HG03139 (cell line): ENCODE results near the gene NFATC2.

Experiments used
- ATAC-seq: cut with Tn5 transposase; IDR thresholded peaks from one replicate; pipeline ENCODE4 v1.9.1; 2021; ENCODE audit not compliant: unreplicated experiment

Gene NFATC2

DNA sequence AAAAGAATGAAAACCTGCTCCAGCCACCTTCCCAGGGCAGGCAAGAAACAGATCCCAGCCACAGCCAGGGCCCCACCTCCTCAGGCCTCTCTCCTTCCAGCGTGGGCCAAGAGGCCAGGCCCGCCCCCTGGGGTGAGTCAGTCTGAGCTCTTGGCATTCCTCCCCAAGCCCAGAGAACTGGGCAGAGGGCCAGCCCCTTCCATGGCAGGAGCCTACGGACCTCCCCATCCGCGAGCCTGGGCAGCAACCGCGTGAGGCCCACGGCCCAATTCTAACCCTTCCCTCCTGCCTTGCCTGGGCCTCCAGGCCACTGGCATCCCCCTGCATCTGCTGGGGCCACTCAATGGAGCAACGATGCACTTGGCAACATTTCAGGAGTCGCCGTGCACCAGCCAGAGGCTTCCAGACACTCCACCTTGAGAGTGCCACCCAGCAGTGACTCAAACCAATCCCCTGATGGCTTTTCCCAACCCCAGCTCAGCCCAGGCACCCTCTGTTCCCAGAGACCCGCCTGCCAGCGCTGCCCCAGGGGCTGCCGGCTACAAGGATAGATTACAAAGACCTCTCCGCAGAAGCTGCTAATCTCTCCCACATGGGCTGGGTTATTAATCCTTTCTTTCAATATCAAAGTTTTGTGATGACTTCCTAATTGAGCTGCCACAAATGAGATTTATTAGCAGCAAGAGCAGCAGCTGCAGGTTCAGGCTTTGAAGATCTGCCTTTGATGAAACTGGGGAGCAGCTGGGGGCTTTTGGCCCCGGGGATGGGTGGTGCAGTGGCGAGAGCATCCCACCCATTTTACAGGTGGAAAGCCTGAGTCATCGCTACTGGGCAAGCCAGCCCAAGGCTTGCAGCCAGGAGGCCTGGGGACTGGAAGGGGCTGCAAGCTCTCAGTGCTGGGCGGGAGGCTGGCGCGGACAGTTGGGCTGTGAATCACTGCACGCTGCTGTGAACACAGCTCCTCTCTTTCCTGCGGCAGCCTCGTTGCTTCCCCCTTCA lies 85.7 kb downstream of the NFATC2 start:
- ATAC-seq, result no peak

DNA sequence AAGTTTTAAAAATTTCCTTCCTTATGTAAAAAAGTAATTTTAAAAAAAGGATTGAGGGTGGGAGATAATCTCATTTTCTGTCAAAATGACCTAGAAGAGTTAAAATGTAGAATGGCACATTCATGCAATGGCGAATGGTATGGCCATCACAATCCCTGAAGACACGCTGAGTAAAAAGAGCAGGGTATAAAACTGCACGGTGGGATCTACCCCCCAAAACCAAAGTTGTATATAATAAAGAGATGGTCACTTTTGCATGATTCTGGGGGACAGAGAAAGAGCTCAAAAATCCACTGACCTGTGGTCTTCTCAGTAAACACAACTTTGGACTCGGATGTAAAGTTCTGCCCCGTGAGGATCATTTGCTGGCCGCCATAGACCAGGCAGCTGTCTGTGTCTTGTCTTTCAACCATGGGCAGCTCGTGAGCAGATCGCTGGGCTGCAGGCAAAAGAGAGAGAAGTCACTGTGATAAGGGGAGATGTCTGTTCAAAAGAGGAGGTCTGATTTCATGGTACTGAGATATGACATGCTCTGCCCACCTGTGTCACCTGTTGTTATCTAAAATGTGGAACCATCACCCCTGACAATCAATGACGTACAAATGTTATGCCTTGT lies 88.2 kb downstream of the NFATC2 start:
- no peak for ATAC-seq

DNA sequence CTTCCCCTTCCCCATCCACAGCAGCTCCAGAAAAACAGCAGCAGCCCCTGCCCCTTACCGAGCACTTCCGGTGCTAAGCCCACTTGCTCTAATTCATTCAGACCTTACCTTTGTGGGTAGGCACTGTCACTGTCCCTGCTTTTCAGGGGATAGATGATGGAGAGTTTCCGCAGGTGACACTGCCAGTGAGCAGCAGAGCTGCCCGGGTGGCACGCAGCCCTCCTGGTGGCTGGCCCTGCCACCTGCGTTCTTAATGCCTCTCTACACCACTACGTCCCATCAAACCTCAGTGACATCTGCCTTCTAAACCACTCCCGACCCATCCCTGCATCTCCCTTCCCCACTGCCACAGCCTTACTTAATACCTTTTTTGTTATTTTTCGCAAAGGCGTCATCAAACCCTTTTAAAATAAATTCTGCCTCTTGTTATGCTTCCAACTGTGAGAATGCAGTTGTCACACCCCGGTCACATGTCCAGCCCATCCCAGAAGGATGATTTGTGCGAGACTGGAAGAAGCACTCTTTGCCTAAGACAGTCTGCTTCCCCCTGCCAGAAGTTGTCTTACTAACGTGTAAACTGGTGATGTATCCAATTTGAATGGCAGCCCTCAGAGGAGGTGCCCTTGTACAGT lies 89.7 kb downstream of the NFATC2 start:
- ATAC-seq, result no peak

GRCh38 chr20:51452091-51452613 lies 90.4 kb downstream of the NFATC2 start:
- no peak for ATAC-seq

DNA sequence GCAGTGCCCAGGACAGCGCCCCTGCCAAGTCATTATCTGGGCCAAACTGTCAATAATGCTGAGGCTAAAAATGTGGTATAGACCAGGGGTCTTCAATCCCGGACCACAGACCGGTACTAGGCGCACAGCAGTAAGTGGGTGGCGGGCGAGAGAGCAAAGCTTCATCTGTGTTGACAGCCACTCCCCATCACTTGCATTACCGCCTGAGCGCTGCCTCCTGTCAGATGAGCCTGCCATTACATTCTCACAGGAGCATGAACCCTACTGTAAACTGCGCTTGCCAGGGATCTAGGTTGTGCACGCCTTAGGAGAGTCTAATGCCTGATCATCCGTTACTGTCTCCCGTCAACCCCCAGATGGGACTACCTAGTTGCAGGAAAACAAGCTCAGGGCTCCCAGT lies 91.0 kb downstream of the NFATC2 start:
- ATAC-seq, result no peak

DNA sequence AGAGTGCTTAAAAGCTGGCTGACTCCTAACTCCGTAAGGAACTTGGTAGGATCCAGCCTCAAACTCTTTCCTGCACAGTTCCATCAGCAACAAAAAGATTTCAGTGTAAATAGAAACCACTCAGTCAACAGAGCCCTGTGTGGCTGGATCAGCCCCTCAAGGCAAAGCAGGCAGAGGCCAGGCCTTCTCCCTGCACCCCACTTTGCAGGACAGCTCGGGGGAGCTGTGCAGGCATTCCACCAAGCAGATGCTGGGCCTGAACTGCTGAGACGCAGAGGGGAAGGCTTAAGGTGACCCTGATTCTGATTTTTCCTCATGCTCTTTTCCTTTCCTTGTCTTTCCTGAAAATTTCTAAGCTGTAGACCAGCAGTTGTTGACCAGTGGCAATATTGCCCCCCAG lies 91.5 kb downstream of the NFATC2 start:
- ATAC-seq, result no peak

- ATAC-seq, result no peak
These were observed 92.3 kb downstream of the NFATC2 start for GRCh38 chr20:51450221-51450712.

GRCh38 chr20:51449498-51450220 lies 92.9 kb downstream of the NFATC2 start:
- no peak for ATAC-seq

- no peak for ATAC-seq
These were observed 94.8 kb downstream of the NFATC2 start for GRCh38 chr20:51447765-51448148.

- ATAC-seq, result no peak
These were observed 95.3 kb downstream of the NFATC2 start for GRCh38 chr20:51447097-51447764.

- ATAC-seq, result no peak
These were observed 95.9 kb downstream of the NFATC2 start for GRCh38 chr20:51446656-51447055.

DNA sequence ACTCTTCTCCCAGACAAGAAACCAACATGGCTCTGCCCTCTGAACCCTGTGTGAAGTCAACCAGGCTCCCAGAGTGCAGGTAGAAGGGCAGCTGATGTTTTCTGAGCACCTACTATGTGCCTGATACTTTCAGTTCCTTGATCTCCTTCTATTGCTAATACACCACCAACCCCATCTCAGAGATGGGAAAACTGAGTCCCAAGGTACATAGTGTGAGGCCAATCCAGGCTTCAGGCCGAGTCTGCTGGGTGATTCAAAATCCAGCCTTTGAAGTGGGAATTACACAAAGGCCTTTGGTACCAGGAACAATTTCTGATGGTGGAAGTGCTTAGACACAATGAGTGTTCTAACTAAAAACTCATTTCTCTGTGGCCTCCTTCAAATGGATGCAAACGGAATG lies 96.3 kb downstream of the NFATC2 start:
- no peak for ATAC-seq

- no peak for ATAC-seq
These were observed 96.9 kb downstream of the NFATC2 start for GRCh38 chr20:51445591-51445990.

GRCh38 chr20:51444922-51445438 lies 97.5 kb downstream of the NFATC2 start:
- no peak for ATAC-seq

- ATAC-seq, result no peak
These were observed 98.1 kb downstream of the NFATC2 start for GRCh38 chr20:51444467-51444866.

DNA sequence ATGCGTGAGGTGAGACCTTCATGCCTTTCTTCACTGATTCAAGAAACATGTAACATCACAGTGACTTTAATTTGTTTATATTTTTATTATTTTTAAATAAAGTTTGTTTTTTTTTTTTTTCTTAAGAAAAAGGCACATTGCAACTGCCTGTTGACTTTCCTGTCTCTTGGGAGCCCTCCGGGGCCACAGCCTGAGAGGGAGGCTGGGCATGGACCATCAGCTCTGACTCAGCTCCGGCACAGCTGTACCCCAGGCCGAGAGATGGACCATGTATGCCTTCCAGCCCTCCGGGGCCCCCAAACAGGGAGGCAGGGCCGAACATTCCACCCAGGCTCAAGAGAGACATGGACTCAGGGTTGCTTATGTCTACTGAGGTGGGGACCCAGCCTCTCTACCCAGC lies 99.9 kb downstream of the NFATC2 start:
- no peak for ATAC-seq

DNA sequence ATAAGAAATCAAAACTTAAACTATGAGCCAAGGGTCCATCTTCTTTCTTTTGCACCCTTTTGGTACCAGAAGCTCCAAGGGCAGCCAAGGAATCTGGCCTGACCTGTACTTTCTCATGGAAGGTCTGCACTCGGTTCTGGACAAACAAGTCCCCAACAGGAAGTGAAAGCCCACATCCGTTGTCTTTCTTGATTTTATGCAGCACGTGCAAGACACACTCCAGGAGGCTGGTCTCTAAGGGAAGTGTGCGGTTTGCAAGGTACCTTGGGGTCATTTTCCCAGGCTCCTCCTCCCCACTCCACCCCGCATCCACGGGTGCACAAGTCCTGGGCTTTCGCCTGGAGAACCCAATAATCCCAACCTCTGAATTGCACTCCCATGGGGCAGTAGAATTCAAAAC lies 101.9 kb downstream of the NFATC2 start:
- ATAC-seq, result no peak

- no peak for ATAC-seq
These were observed 103.3 kb downstream of the NFATC2 start for GRCh38 chr20:51439160-51439689.

GRCh38 chr20:51438136-51438535 lies 104.4 kb downstream of the NFATC2 start:
- ATAC-seq, result no peak
